ENCODE measurements around the gene IGFBPL1. TPM values are rescaled to one million over a fixed set of nuclear protein-coding genes. Genes with fewer than 3 reads are reported as not detected.

IGFBPL1 gene
- total and polyA plus RNA-seq, 2 of the 8 experiments (the other 6 are each of a cell fraction or from before 2014, with no cell fraction given), result 31.3 to 33.8 TPM

DNA sequence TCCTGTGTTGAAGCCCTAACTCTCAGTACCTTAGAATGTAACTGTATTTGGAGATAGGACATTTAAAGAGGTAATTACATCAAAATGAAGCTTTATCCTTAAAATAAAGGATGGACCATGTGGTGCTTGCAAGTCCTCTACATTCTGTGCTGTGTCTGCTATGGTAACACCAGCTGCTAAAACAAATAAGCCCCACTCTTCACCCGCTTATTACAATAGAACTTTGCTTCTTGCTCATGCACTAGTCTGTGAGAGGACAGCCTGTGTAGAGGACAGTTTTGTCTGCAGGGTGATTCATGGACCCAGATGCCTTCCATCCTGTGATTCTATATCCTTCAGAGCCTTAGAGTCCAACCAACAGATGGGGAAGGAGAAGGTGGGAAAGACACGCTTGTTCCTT is 12.5 kb upstream of the IGFBPL1 start:
- Histone ChIP-seq H2BK5ac (ENCODE audit: low read depth, low read length) (no peak overlapping the region), H3K27ac (ENCODE audit: low read depth, low read length) (no peak overlapping the region), H3K79me2 (ENCODE audit: control insufficient read depth in 1 of 2, insufficient read depth in 2 of 2, low read length in 2 of 2) (no peaks in the 10 kb centered on the region), H3K36me3 (ENCODE audit: control insufficient read depth in 2 of 4, insufficient read depth in 4 of 4, low read length in 3 of 4) (no peaks in the 10 kb centered on the region), H3K23ac (ENCODE audit: insufficient read length) (no peak overlapping the region), H3K56ac (replicated peaks; ENCODE audit: insufficient read length, low read depth, low read length) (no peak overlapping the region), H3K4me3 (ENCODE audit: extremely low read depth in 1 of 4, insufficient read depth in 2 of 4, low read depth in 3 of 4, low read length in 4 of 4) (no peak overlapping the region), H3K14ac (ENCODE audit: insufficient read length) (no peak overlapping the region), H3K27me3 (replicated peaks in 1 of 4; ENCODE audit: control insufficient read depth in 3 of 4, extremely low read depth in 1 of 4, insufficient read depth in 3 of 4, low read length in 3 of 4) (peaks cover 0 to 4% (median under 1%) of the 10 kb centered on the region in 4 experiments; a peak in 3 of 7 replicates), H4K20me1 (replicated peaks in 1 of 2; ENCODE audit: control insufficient read depth in 1 of 2, insufficient read depth in 2 of 2, low read length in 2 of 2) (no peaks in the 10 kb centered on the region), H3K9ac (replicated peaks in 1 of 4; ENCODE audit: extremely low read depth in 1 of 4, low read depth in 3 of 4, low read length in 3 of 4) (no peak overlapping the region), H4K8ac (ENCODE audit: extremely low read depth, insufficient read depth, low read length) (no peak overlapping the region), H3K4me1 (replicated peaks in 1 of 4; ENCODE audit: control insufficient read depth in 3 of 4, insufficient read depth in 4 of 4, low read length in 3 of 4) (no peaks in the 10 kb centered on the region), H3K9me3 (ENCODE audit: insufficient read depth in 2 of 2, low read depth in 1 of 2, low read length in 1 of 2) (0 out of 4 replicates have a peak, but pooled peaks cover 0 to 5% of the 10 kb centered on the region in 2 experiments), H3K23me2 (ENCODE audit: low read depth, low read length) (no peaks in the 10 kb centered on the region), H3K4me2 (ENCODE audit: insufficient read depth in 1 of 2, low read depth in 2 of 2, low read length in 2 of 2) (no peak overlapping the region), H2AK5ac (ENCODE audit: low read depth, low read length) (no peak overlapping the region), H2BK120ac (replicated peaks; ENCODE audit: low read depth, low read length) (no peak overlapping the region), H4K5ac (ENCODE audit: insufficient read length, low read depth, low read length) (no peak overlapping the region), H2BK15ac (ENCODE audit: low read length) (no peak overlapping the region), H4K91ac (replicated peaks; ENCODE audit: insufficient read length, low read length) (no peak overlapping the region), H2BK12ac (ENCODE audit: low read depth, low read length) (no peak overlapping the region), H3K4ac (replicated peaks; ENCODE audit: insufficient read length, low read depth, low read length) (no peak overlapping the region), H2AFZ (ENCODE audit: low read length) (no peak overlapping the region), H3K18ac (ENCODE audit: extremely low read depth, low read length) (no peak overlapping the region), H3K79me1 (ENCODE audit: low read depth, low read length) (no peaks in the 10 kb centered on the region), H2BK20ac (ENCODE audit: low read length) (no peak overlapping the region)
- WGBS, 2 experiments (ENCODE audit: extremely low coverage in 1 of 2, insufficient coverage in 1 of 2, insufficient read length in 1 of 2, insufficient replicate concordance in 2 of 2, low coverage in 1 of 2, low lambda C conversion rate in 2 of 2, missing lambda C conversion rate in 1 of 2), result 79% methylated on average over 2 of the region's 2 CpGs; no CpG with 5 or more reads in 1 of the 2 experiments
- TF ChIP-seq JUN (IDR thresholded peaks at IDR 0.05; ENCODE audit: low read depth, low read length) (no peak), YY1 (IDR thresholded peaks at IDR 0.05; ENCODE audit: low read depth, low read length) (no peak), CREB1 (IDR thresholded peaks at IDR 0.05) (no peak)
- DNase-seq (ENCODE audit: low read depth in 1 of 2, low spot score in 2 of 2) (no peak), FAIRE-seq (no peak)
- ChIA-PET CTCF (ENCODE audit: partially characterized antibody) (interaction anchor here (0.5 to 1.6 kb wide), 2 partner anchors 35 to 350 kb away, joined by 3 to 5 read pairs; no protein-coding TSS in a partner anchor), POLR2A (ENCODE audit: partially characterized antibody) (no interaction called here)

Measured in H1 (cell line).